ENCODE measurements around the gene TTC21A.

GRCh38 chr3:39094851-39095677, 12.4 kb upstream of the TTC21A start:
- TF ChIP-seq CTCF (IDR thresholded peaks at IDR 0.05; ENCODE audit: insufficient read depth, low read depth, low read length) (no peak), EZH2 (IDR thresholded peaks at IDR 0.05; ENCODE audit: insufficient read depth, low read length) (no peak)

Data from astrocyte (in vitro differentiated cells and primary cell).